K562 treated with DMSO at 1 percent for 48 hours (cell line): ENCODE data around the gene HMGCS1. TPM values are rescaled to one million over a fixed set of nuclear protein-coding genes. Genes with fewer than 3 reads are reported as not detected.

ENCODE experiments used
- total RNA-seq: library from RNA; unstranded; fragments of 300-600 nt; gene quantifications from 2 replicates; pipeline ENCODE4 v1.2.3, GENCODE V29; 2022; ENCODE audit warnings: low replicate concordance; ENCODE audit errors: extremely low read depth

HMGCS1 gene
- not detected in 2 replicates for total RNA-seq

GRCh38 chr5:43313035-43313853 is at the start of gene HMGCS1:
Gene HMGCS1, minus strand, starts transcription at chr5:43313412. Its CDS starts 14,447 bp downstream, at chr5:43298965.

Other genes with a start within 250 kb of the HMGCS1 start
- gene ZNF131, start 192.5 kb downstream of the HMGCS1 start, total RNA-seq, result not detected in 2 replicates
- not detected in 2 replicates for gene NIM1K, start 121.2 kb downstream of the HMGCS1 start, total RNA-seq
- not detected in 2 replicates for gene CCL28, start 99.0 kb upstream of the HMGCS1 start, total RNA-seq
- gene TMEM267, start 170.5 kb upstream of the HMGCS1 start, total RNA-seq, result not detected in 2 replicates
- gene C5orf34, start 201.7 kb upstream of the HMGCS1 start, total RNA-seq, result not detected in 2 replicates
- not detected in 2 replicates for gene PAIP1, start 243.7 kb upstream of the HMGCS1 start, total RNA-seq